ENCODE data around the gene OGFOD1. TPM values are rescaled to one million over a fixed set of nuclear protein-coding genes. Genes with fewer than 3 reads are reported as not detected.
"Not testable (repeated sequence)": the region's sequence is repeated elsewhere in the genome, so short reads cannot be mapped to it uniquely, and the experiment has no call there.

OGFOD1 gene
- total RNA-seq, 1 donor from 2014 or later = 107 TPM

- FAIRE-seq (no peak), DNase-seq (ENCODE audit: low read depth) (no peak)
- Histone ChIP-seq H3K27me3 (ENCODE audit: insufficient read depth, low read length) (no peaks in the 10 kb centered on the region), H3K9ac (ENCODE audit: low read length) (no peak overlapping the region), H3K4me1 (ENCODE audit: insufficient read depth, low read length) (peaks cover 4% of the 10 kb centered on the region), H3K79me2 (ENCODE audit: insufficient read depth, low read length) (no peaks in the 10 kb centered on the region), H4K20me1 (ENCODE audit: insufficient read depth, low read length) (no peaks in the 10 kb centered on the region), H3K9me3 (ENCODE audit: insufficient read depth, low read depth, low read length) (no peaks in the 10 kb centered on the region), H3K4me3 (ENCODE audit: insufficient read depth, low read depth, low read length) (no peak overlapping the region), H3K4me2 (ENCODE audit: low read length) (no peak overlapping the region), H3K27ac (ENCODE audit: low read depth, low read length) (no peak overlapping the region), H3K36me3 (ENCODE audit: insufficient read depth, low read length) (peaks cover 12% of the 10 kb centered on the region), H2AFZ (ENCODE audit: low read depth, low read length) (no peak overlapping the region)
- no peaks in the 10 kb centered on the region for H3K27me3 Mint-ChIP-seq (ENCODE audit: low read depth, unreplicated experiment)
- no peak overlapping the region for H3K27ac Mint-ChIP-seq (ENCODE audit: unreplicated experiment)
- peaks cover 8% of the 10 kb centered on the region for H3K36me3 Mint-ChIP-seq (ENCODE audit: low read depth, unreplicated experiment)
- H3K9me3 Mint-ChIP-seq (ENCODE audit: unreplicated experiment) = no peaks in the 10 kb centered on the region
- TF ChIP-seq CTCF (IDR thresholded peaks at IDR 0.05; ENCODE audit: insufficient read depth, low read depth, low read length) (no peak), EZH2 (IDR thresholded peaks at IDR 0.05; ENCODE audit: insufficient read depth, low read length) (no peak)
- peaks cover 16% of the 10 kb centered on the region for H3K4me1 Mint-ChIP-seq (ENCODE audit: low read depth, unreplicated experiment)
- no peak overlapping the region for H3K4me3 Mint-ChIP-seq (ENCODE audit: unreplicated experiment)
These were observed 31.4 kb downstream of the OGFOD1 start for GRCh38 chr16:56482683-56483236.

DNA sequence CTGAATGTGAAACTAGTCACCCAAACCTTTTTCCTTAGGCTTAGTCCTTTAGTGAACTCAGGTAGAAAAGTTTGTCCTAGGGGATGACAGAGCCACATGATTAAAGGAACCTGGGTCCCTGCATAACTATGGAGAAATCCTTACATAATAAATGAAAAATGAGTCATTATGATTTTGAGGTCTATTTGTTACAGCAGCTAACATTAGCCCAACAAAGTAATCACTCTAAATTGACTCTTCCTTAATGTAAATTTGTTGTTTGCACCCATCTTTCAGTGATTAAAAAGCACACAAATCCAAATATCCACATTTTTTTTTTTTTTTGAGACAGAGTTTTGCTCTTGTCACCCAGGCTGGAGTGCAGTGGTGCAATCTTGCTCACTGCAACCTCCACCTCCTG lies 32.0 kb downstream of the OGFOD1 start:
- Histone ChIP-seq H3K36me3 (ENCODE audit: insufficient read depth, low read length) (peaks cover 10% of the 10 kb centered on the region), H3K9me3 (ENCODE audit: insufficient read depth, low read depth, low read length) (no peaks in the 10 kb centered on the region), H3K9ac (ENCODE audit: low read length) (no peak overlapping the region), H2AFZ (ENCODE audit: low read depth, low read length) (no peak overlapping the region), H3K79me2 (ENCODE audit: insufficient read depth, low read length) (no peaks in the 10 kb centered on the region), H3K27ac (ENCODE audit: low read depth, low read length) (no peak overlapping the region), H3K27me3 (ENCODE audit: insufficient read depth, low read length) (no peaks in the 10 kb centered on the region), H3K4me1 (ENCODE audit: insufficient read depth, low read length) (peaks cover 4% of the 10 kb centered on the region), H4K20me1 (ENCODE audit: insufficient read depth, low read length) (no peaks in the 10 kb centered on the region), H3K4me3 (ENCODE audit: insufficient read depth, low read depth, low read length) (no peak overlapping the region), H3K4me2 (ENCODE audit: low read length) (no peak overlapping the region)
- FAIRE-seq = no peak
- H3K27me3 Mint-ChIP-seq (ENCODE audit: low read depth, unreplicated experiment) = no peaks in the 10 kb centered on the region
- TF ChIP-seq EZH2 (IDR thresholded peaks at IDR 0.05; ENCODE audit: insufficient read depth, low read length) = no peak
- no peak for TF ChIP-seq CTCF (IDR thresholded peaks at IDR 0.05; ENCODE audit: insufficient read depth, low read depth, low read length)
- no peak for DNase-seq (ENCODE audit: low read depth)
- H3K4me3 Mint-ChIP-seq (ENCODE audit: unreplicated experiment) = no peak overlapping the region
- H3K9me3 Mint-ChIP-seq (ENCODE audit: unreplicated experiment) = no peaks in the 10 kb centered on the region
- H3K36me3 Mint-ChIP-seq (ENCODE audit: low read depth, unreplicated experiment) = peaks cover 8% of the 10 kb centered on the region
- peaks cover 15% of the 10 kb centered on the region for H3K4me1 Mint-ChIP-seq (ENCODE audit: low read depth, unreplicated experiment)
- no peak overlapping the region for H3K27ac Mint-ChIP-seq (ENCODE audit: unreplicated experiment)

DNA sequence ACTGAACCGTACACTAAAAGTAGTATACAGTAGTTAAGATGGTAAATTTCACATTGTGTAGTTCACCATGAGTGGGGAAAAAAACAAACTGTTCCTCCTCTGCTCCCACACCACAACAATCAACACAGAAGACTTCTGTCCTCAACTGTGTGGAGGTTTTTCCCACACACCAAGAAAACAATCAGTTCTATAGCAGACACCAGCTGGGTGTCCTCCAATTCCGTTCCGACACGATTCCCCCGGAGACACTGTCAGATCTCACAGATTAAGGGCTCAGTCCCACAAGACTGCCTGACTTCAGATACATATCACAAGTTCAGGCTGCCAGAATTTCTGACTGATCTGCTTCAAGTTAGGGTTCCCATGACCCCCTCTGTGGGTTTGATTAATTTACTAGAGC lies 36.7 kb downstream of the OGFOD1 start:
- Mint-ChIP-seq H3K27me3 (ENCODE audit: low read depth, unreplicated experiment) (no peaks in the 10 kb centered on the region), H3K36me3 (ENCODE audit: low read depth, unreplicated experiment) (peaks cover 3% of the 10 kb centered on the region)
- no peaks in the 10 kb centered on the region for H3K79me2 ChIP-seq (ENCODE audit: insufficient read depth, low read length)

GRCh38 chr16:56488868-56489267 lies 37.5 kb downstream of the OGFOD1 start:
- H3K27ac ChIP-seq (ENCODE audit: low read depth, low read length); H4K20me1 ChIP-seq (ENCODE audit: insufficient read depth, low read length); H3K4me3 Mint-ChIP-seq (ENCODE audit: unreplicated experiment); H3K27me3 Mint-ChIP-seq (ENCODE audit: low read depth, unreplicated experiment); H3K79me2 ChIP-seq (ENCODE audit: insufficient read depth, low read length); H3K4me3 ChIP-seq (ENCODE audit: insufficient read depth, low read depth, low read length); H3K9me3 ChIP-seq (ENCODE audit: insufficient read depth, low read depth, low read length); H3K36me3 Mint-ChIP-seq (ENCODE audit: low read depth, unreplicated experiment); H3K36me3 ChIP-seq (ENCODE audit: insufficient read depth, low read length); DNase-seq (ENCODE audit: low read depth); FAIRE-seq; H3K4me1 Mint-ChIP-seq (ENCODE audit: low read depth, unreplicated experiment); H3K9me3 Mint-ChIP-seq (ENCODE audit: unreplicated experiment); H3K4me2 ChIP-seq (ENCODE audit: low read length); H3K27me3 ChIP-seq (ENCODE audit: insufficient read depth, low read length); H3K9ac ChIP-seq (ENCODE audit: low read length); H3K27ac Mint-ChIP-seq (ENCODE audit: unreplicated experiment); H2AFZ ChIP-seq (ENCODE audit: low read depth, low read length); H3K4me1 ChIP-seq (ENCODE audit: insufficient read depth, low read length): not testable (repeated sequence)

More for the DNA sequence above, 36.7 kb downstream of the OGFOD1 start:
- Histone ChIP-seq H3K27ac (ENCODE audit: low read depth, low read length) (no peak overlapping the region), H4K20me1 (ENCODE audit: insufficient read depth, low read length) (no peaks in the 10 kb centered on the region), H3K27me3 (ENCODE audit: insufficient read depth, low read length) (no peaks in the 10 kb centered on the region), H3K36me3 (ENCODE audit: insufficient read depth, low read length) (peaks cover 6% of the 10 kb centered on the region), H3K9ac (ENCODE audit: low read length) (no peak overlapping the region), H3K4me1 (ENCODE audit: insufficient read depth, low read length) (no peaks in the 10 kb centered on the region), H3K4me3 (ENCODE audit: insufficient read depth, low read depth, low read length) (no peak overlapping the region), H2AFZ (ENCODE audit: low read depth, low read length) (no peak overlapping the region), H3K4me2 (ENCODE audit: low read length) (no peak overlapping the region), H3K9me3 (ENCODE audit: insufficient read depth, low read depth, low read length) (no peaks in the 10 kb centered on the region)
- H3K9me3 Mint-ChIP-seq (ENCODE audit: unreplicated experiment) = no peaks in the 10 kb centered on the region
- H3K27ac Mint-ChIP-seq (ENCODE audit: unreplicated experiment) = no peak overlapping the region
- FAIRE-seq (no peak), DNase-seq (ENCODE audit: low read depth) (no peak)
- no peaks in the 10 kb centered on the region for H3K4me1 Mint-ChIP-seq (ENCODE audit: low read depth, unreplicated experiment)
- TF ChIP-seq CTCF (IDR thresholded peaks at IDR 0.05; ENCODE audit: insufficient read depth, low read depth, low read length) (no peak), EZH2 (IDR thresholded peaks at IDR 0.05; ENCODE audit: insufficient read depth, low read length) (no peak)
- no peak overlapping the region for H3K4me3 Mint-ChIP-seq (ENCODE audit: unreplicated experiment)

All from astrocyte (in vitro differentiated cells and primary cell).